GM12878 (cell line): ENCODE measurements around the gene NUDT7. TPM values are rescaled to one million over a fixed set of nuclear protein-coding genes. Genes with fewer than 3 reads are reported as not detected.

Experiments
- ATAC-seq: fragments of 200-7000 bp; cut with Tn5 transposase; 3 replicates; pipeline ENCODE4 v1.9.1; 2020; ENCODE audit warnings: mild to moderate bottlenecking, moderate library complexity
- BruUV-seq: library from RNA; stranded (reverse); fragments of 400-500 nt; replicated peaks from 2 replicates; lab custom pipeline; 2021; lab: Mats Ljungman, UMichigan
- CTCF ChIA-PET: fragments of 300-600 bp; sonication (Branson Sonifier 250); formaldehyde crosslinking; extraction: SDS; loops from one replicate; lab custom pipeline; 2021; ENCODE audit warnings: inconsistent platforms; lab: Yijun Ruan, JAX
- POLR2A ChIA-PET: fragments of 350-600 bp; formaldehyde crosslinking; extraction: SDS; loops from one replicate; lab custom pipeline; 2021; ENCODE audit warnings: inconsistent platforms; lab: Charles Lee
- RAD21 ChIA-PET: fragments of 300-600 bp; sonication (Branson Sonifier 250); formaldehyde crosslinking; loops from one replicate; lab custom pipeline; 2023; ENCODE audit warnings: antibody characterized with exemption; ENCODE audit not compliant: unreplicated experiment; lab: Charles Lee
- SMC1A ChIA-PET: fragments of 300-600 bp; sonication (Branson Sonifier 250); formaldehyde crosslinking; loops from one replicate; lab custom pipeline; 2023; ENCODE audit not compliant: unreplicated experiment, uncharacterized antibody; lab: Charles Lee
- DNase-seq: peaks from one replicate; pipeline ENCODE4 v3.0.0-alpha.2; 2011; ENCODE audit warnings: low read depth, low spot score
- FAIRE-seq: peaks from 3 replicates; lab custom pipeline; 2011; peaks lifted over from hg19 to GRCh38; lab: Jason Lieb, UNC
- H2AFZ ChIP-seq: 2 replicates; pipeline ENCODE4 v1.6.0; 2011; ENCODE audit warnings: low read depth, low read length, control low read depth; ENCODE audit not compliant: control insufficient read depth
- H3K27ac ChIP-seq: 2 replicates; pipeline ENCODE4 v1.5.1; 2011; ENCODE audit warnings: control low read depth; ENCODE audit not compliant: control insufficient read depth, insufficient read depth
- H3K27me3 ChIP-seq, 2 experiments: replicated peaks in 1 of 2; 2 replicates each; pipeline versions ENCODE4 v1.6.0 to v1.6.1; 2011; ENCODE audit warnings: low read length in 1 of 2; ENCODE audit not compliant: control insufficient read depth in 2 of 2, insufficient read depth in 2 of 2
- H3K36me3 ChIP-seq, 2 experiments: 2 replicates each; pipeline ENCODE4 v1.5.1; 2011; ENCODE audit warnings: low read length in 1 of 2; ENCODE audit not compliant: control insufficient read depth in 2 of 2, insufficient read depth in 2 of 2
- H3K4me1 ChIP-seq: 2 replicates; pipeline ENCODE4 v1.6.1; 2011; ENCODE audit warnings: mild to moderate bottlenecking, low read length, moderate library complexity, mixed read lengths; ENCODE audit not compliant: control insufficient read depth, insufficient read depth
- H3K4me2 ChIP-seq: 2 replicates; pipeline ENCODE4 v1.6.0; 2011; ENCODE audit warnings: control low read depth; ENCODE audit not compliant: control insufficient read depth, insufficient read depth
- H3K4me3 ChIP-seq: fragments of 200-600 bp; sonication (generic); 2 replicates; pipeline ENCODE4 v1.5.1; 2016
- H3K79me2 ChIP-seq: 2 replicates; pipeline ENCODE4 v1.6.0; 2011; ENCODE audit warnings: low read length; ENCODE audit not compliant: control insufficient read depth, insufficient read depth
- H3K9ac ChIP-seq: 2 replicates; pipeline ENCODE4 v1.8.0; 2011; ENCODE audit warnings: low read length, control low read depth, mixed read lengths; ENCODE audit not compliant: control insufficient read depth, insufficient read depth
- H3K9me3 ChIP-seq: replicated peaks from 3 replicates; pipeline ENCODE4 v1.5.1; 2011; ENCODE audit warnings: mild to moderate bottlenecking, low read length; ENCODE audit not compliant: control insufficient read depth, insufficient read depth
- H4K20me1 ChIP-seq: 2 replicates; pipeline ENCODE4 v1.6.0; 2011; ENCODE audit not compliant: control insufficient read depth, insufficient read depth
- KDM1A ChIP-seq: fragments of 200-600 bp; sonication (generic); IDR thresholded peaks from 2 replicates; pipeline ENCODE4 v1.6.1; 2016; ENCODE audit warnings: borderline replicate concordance
- NRF1 ChIP-seq: conservative IDR thresholded peaks from 2 replicates; pipeline ENCODE4 v1.6.1; 2011; ENCODE audit warnings: mild to moderate bottlenecking, low read depth, low read length, improper control_type of control experiment
- SIX5 ChIP-seq: IDR thresholded peaks from 2 replicates; pipeline ENCODE4 v1.6.1; 2011; ENCODE audit warnings: mild to moderate bottlenecking, low read depth, low read length, moderate library complexity; ENCODE audit not compliant: severe bottlenecking
- SREBF2 ChIP-seq: IDR thresholded peaks from 2 replicates; pipeline ENCODE4 v1.6.1; 2012; ENCODE audit warnings: mild to moderate bottlenecking, low read length
- TARDBP ChIP-seq: IDR thresholded peaks from 2 replicates; pipeline ENCODE4 v1.6.1; 2016; ENCODE audit warnings: borderline replicate concordance
- TCF7 ChIP-seq: IDR thresholded peaks from 2 replicates; pipeline ENCODE4 v1.6.1; 2014; ENCODE audit warnings: antibody characterized with exemption, borderline replicate concordance
- WGBS: methylation state at CpG from one replicate; pipeline ENCODE4 v1.1.6; 2016; ENCODE audit warnings: low lambda C conversion rate; ENCODE audit not compliant: insufficient replicate concordance, insufficient coverage; ENCODE audit errors: missing lambda C conversion rate; 5-methylcytosine and 5-hydroxymethylcytosine counted together
- in situ Hi-C: fragments of 300-500 bp; cut with MboI; formaldehyde crosslinking; loops from 9 replicates; pipeline ENCODE4 v1.14.3; 2018; ENCODE audit warnings: mixed read lengths
- intact Hi-C: fragments of 100-400 bp; cut with micrococcal nuclease; formaldehyde crosslinking; loops from one replicate; pipeline ENCODE4 v1.14.2; 2022; ENCODE audit not compliant: unreplicated experiment
- polyA plus RNA-seq, 11 experiments: library from polyadenylated mRNA; depleted of rRNA in 4 of 11; unstranded in 6 of 11; stranded (reverse) in 5 of 11; fragments of >200 nt; fragmentation: Nextera tagmentation in 4 of 11; fragmentation: Illumina TruSeq in 1 of 11; extraction: Ambion mirVana in 4 of 11; extraction: Trizol in 1 of 11; gene quantifications; 1 replicate in 1 of 11; 2 replicates in 10 of 11; pipeline versions ENCODE4 v1.2.1 to v1.2.3, GENCODE V29; 2011 to 2016; ENCODE audit warnings: inconsistent platforms in 2 of 11, missing spikeins in 2 of 11, low read depth in 1 of 11
- total RNA-seq, 4 experiments: library from RNA; depleted of rRNA in 3 of 4; stranded (reverse); fragments of >200 nt in 3 of 4; fragmentation: Illumina TruSeq in 1 of 4; extraction: Trizol in 1 of 4; gene quantifications; 2 replicates each; pipeline versions ENCODE4 v1.2.1 to v1.2.3, GENCODE V29; 2013 to 2021
- TF ChIP-seq, protein P1 (sequence below): IDR thresholded peaks from 2 replicates; pipeline ENCODE4 v1.6.1; 2012; ENCODE audit warnings: improper control_type of control experiment, low read depth, low read length; ENCODE audit not compliant: insufficient replicate concordance
- TF ChIP-seq, protein P2 (sequence below): IDR thresholded peaks from 2 replicates; pipeline ENCODE4 v1.6.1; 2011; ENCODE audit warnings: low read depth, mild to moderate bottlenecking, low read length, moderate library complexity, borderline replicate concordance; ENCODE audit errors: extremely low read depth
- TF ChIP-seq, protein P3 (sequence below): fragments of 450-650 bp; IDR thresholded peaks from 2 replicates; pipeline ENCODE4 v1.6.1; 2017; ENCODE audit warnings: mild to moderate bottlenecking, moderate library complexity
- TF ChIP-seq, protein P4 (sequence below): fragments of 450-650 bp; IDR thresholded peaks from 2 replicates; pipeline ENCODE4 v1.6.1; 2016; ENCODE audit warnings: mild to moderate bottlenecking, moderate library complexity, borderline replicate concordance

NUDT7 gene
- total and polyA plus RNA-seq, 10 of the 15 experiments (the other 5 are each of a cell fraction or from before 2014, with no cell fraction given), result 2.8 to 14.3 (median 5.2) TPM

DNA sequence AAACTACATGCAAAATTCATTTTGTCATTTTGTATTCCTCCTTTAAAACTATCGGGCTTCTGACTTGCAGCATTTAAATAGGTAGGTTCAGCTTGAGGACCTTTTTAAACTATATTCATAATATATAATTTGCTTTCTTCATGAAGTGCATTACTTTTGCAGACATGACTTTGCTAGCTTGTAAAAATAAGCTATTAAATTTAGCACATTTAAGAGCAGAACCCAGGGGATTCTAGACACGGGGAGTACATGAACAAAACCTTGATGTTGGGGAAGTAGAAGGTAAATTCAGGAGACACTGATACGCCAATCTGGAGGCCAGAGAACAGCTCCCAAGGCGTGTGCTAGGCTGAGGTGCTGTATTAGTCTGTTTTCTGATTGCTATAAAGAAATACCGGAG is 32.3 kb upstream of the NUDT7 start:
- ATAC-seq, result no peak
- POLR2A ChIA-PET, result no interaction called here
- in situ Hi-C loops (no loop called here), intact Hi-C loops (no loop called here)
- no peak for DNase-seq
- Histone ChIP-seq H2AFZ (no peak overlapping the region), H3K27me3 (no peaks in the 10 kb centered on the region; a peak in 1 of 4 replicates), H3K4me1 (no peaks in the 10 kb centered on the region), H3K4me2 (no peak overlapping the region), H3K9me3 (no peaks in the 10 kb centered on the region), H3K4me3 (no peak overlapping the region), H4K20me1 (no peaks in the 10 kb centered on the region), H3K79me2 (no peaks in the 10 kb centered on the region), H3K36me3 (no peaks in the 10 kb centered on the region), H3K27ac (no peak overlapping the region), H3K9ac (no peak overlapping the region)
- CTCF ChIA-PET, result interaction anchor here (0.7 kb wide), 1 partner anchor 124 kb away, joined by 3 read pairs; no protein-coding TSS in a partner anchor
- RAD21 ChIA-PET, result no interaction called here
- FAIRE-seq, result no peak
- SMC1A ChIA-PET, result interaction anchor here (0.7 kb wide), 1 partner anchor 158 kb away, joined by 3 read pairs; no protein-coding TSS in a partner anchor
- no TSS peak for BruUV-seq
- WGBS, result 1% methylated on average over 5 of the region's 5 CpGs
- TF ChIP-seq TCF7, result no peak
- TF ChIP-seq KDM1A, result no peak
- TF ChIP-seq SREBF2, result no peak
- no peak for TF ChIP-seq SIX5
- TF ChIP-seq NRF1, result no peak
- TF ChIP-seq TARDBP, result no peak
- TF ChIP-seq, protein P1, sequence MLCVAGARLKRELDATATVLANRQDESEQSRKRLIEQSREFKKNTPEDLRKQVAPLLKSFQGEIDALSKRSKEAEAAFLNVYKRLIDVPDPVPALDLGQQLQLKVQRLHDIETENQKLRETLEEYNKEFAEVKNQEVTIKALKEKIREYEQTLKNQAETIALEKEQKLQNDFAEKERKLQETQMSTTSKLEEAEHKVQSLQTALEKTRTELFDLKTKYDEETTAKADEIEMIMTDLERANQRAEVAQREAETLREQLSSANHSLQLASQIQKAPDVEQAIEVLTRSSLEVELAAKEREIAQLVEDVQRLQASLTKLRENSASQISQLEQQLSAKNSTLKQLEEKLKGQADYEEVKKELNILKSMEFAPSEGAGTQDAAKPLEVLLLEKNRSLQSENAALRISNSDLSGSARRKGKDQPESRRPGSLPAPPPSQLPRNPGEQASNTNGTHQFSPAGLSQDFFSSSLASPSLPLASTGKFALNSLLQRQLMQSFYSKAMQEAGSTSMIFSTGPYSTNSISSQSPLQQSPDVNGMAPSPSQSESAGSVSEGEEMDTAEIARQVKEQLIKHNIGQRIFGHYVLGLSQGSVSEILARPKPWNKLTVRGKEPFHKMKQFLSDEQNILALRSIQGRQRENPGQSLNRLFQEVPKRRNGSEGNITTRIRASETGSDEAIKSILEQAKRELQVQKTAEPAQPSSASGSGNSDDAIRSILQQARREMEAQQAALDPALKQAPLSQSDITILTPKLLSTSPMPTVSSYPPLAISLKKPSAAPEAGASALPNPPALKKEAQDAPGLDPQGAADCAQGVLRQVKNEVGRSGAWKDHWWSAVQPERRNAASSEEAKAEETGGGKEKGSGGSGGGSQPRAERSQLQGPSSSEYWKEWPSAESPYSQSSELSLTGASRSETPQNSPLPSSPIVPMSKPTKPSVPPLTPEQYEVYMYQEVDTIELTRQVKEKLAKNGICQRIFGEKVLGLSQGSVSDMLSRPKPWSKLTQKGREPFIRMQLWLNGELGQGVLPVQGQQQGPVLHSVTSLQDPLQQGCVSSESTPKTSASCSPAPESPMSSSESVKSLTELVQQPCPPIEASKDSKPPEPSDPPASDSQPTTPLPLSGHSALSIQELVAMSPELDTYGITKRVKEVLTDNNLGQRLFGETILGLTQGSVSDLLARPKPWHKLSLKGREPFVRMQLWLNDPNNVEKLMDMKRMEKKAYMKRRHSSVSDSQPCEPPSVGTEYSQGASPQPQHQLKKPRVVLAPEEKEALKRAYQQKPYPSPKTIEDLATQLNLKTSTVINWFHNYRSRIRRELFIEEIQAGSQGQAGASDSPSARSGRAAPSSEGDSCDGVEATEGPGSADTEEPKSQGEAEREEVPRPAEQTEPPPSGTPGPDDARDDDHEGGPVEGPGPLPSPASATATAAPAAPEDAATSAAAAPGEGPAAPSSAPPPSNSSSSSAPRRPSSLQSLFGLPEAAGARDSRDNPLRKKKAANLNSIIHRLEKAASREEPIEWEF, result no peak
- TF ChIP-seq, protein P2, sequence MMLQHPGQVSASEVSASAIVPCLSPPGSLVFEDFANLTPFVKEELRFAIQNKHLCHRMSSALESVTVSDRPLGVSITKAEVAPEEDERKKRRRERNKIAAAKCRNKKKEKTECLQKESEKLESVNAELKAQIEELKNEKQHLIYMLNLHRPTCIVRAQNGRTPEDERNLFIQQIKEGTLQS, result no peak
- TF ChIP-seq, protein P3, sequence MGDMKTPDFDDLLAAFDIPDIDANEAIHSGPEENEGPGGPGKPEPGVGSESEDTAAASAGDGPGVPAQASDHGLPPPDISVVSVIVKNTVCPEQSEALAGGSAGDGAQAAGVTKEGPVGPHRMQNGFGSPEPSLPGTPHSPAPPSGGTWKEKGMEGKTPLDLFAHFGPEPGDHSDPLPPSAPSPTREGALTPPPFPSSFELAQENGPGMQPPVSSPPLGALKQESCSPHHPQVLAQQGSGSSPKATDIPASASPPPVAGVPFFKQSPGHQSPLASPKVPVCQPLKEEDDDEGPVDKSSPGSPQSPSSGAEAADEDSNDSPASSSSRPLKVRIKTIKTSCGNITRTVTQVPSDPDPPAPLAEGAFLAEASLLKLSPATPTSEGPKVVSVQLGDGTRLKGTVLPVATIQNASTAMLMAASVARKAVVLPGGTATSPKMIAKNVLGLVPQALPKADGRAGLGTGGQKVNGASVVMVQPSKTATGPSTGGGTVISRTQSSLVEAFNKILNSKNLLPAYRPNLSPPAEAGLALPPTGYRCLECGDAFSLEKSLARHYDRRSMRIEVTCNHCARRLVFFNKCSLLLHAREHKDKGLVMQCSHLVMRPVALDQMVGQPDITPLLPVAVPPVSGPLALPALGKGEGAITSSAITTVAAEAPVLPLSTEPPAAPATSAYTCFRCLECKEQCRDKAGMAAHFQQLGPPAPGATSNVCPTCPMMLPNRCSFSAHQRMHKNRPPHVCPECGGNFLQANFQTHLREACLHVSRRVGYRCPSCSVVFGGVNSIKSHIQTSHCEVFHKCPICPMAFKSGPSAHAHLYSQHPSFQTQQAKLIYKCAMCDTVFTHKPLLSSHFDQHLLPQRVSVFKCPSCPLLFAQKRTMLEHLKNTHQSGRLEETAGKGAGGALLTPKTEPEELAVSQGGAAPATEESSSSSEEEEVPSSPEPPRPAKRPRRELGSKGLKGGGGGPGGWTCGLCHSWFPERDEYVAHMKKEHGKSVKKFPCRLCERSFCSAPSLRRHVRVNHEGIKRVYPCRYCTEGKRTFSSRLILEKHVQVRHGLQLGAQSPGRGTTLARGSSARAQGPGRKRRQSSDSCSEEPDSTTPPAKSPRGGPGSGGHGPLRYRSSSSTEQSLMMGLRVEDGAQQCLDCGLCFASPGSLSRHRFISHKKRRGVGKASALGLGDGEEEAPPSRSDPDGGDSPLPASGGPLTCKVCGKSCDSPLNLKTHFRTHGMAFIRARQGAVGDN, result no peak
- TF ChIP-seq, protein P4, sequence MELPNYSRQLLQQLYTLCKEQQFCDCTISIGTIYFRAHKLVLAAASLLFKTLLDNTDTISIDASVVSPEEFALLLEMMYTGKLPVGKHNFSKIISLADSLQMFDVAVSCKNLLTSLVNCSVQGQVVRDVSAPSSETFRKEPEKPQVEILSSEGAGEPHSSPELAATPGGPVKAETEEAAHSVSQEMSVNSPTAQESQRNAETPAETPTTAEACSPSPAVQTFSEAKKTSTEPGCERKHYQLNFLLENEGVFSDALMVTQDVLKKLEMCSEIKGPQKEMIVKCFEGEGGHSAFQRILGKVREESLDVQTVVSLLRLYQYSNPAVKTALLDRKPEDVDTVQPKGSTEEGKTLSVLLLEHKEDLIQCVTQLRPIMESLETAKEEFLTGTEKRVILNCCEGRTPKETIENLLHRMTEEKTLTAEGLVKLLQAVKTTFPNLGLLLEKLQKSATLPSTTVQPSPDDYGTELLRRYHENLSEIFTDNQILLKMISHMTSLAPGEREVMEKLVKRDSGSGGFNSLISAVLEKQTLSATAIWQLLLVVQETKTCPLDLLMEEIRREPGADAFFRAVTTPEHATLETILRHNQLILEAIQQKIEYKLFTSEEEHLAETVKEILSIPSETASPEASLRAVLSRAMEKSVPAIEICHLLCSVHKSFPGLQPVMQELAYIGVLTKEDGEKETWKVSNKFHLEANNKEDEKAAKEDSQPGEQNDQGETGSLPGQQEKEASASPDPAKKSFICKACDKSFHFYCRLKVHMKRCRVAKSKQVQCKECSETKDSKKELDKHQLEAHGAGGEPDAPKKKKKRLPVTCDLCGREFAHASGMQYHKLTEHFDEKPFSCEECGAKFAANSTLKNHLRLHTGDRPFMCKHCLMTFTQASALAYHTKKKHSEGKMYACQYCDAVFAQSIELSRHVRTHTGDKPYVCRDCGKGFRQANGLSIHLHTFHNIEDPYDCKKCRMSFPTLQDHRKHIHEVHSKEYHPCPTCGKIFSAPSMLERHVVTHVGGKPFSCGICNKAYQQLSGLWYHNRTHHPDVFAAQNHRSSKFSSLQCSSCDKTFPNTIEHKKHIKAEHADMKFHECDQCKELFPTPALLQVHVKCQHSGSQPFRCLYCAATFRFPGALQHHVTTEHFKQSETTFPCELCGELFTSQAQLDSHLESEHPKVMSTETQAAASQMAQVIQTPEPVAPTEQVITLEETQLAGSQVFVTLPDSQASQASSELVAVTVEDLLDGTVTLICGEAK, result no peak
